Measurements from ENCODE around the gene CPEB1. TPM values are rescaled to one million over a fixed set of nuclear protein-coding genes. Genes with fewer than 3 reads are reported as not detected.

Gene CPEB1
- total and polyA plus RNA-seq, 2 of the 13 experiments (the other 11 are each of a cell fraction or from before 2014, with no cell fraction given): 0.03 to 0.07 TPM

GRCh38 chr15:82663186-82663600 lies 16.0 kb upstream of the CPEB1 start (continued):
- TF ChIP-seq STAT5B (CRISPR knock-in tag; IDR thresholded peaks at IDR 0.05): 0 out of 2 replicates have a peak, but pooled peaks have one; percentile 38
- TF ChIP-seq, protein P1, sequence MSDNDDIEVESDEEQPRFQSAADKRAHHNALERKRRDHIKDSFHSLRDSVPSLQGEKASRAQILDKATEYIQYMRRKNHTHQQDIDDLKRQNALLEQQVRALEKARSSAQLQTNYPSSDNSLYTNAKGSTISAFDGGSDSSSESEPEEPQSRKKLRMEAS (IDR thresholded peaks at IDR 0.05): peak; percentile 84
- TF ChIP-seq RBM22 (optimal IDR thresholded peaks at IDR 0.05; ENCODE audit: low read length): no peak
- TF ChIP-seq SKI (IDR thresholded peaks at IDR 0.05; ENCODE audit: partially characterized antibody): no peak
- TF ChIP-seq TAF1 (CRISPR knock-in tag; IDR thresholded peaks at IDR 0.05): no peak
- peak; percentile 38; the same call in 1 of the 2 replicates for TF ChIP-seq ZNF329 (CRISPR knock-in tag; IDR thresholded peaks at IDR 0.05; ENCODE audit: low read depth)
- TF ChIP-seq ZNF431 (CRISPR knock-in tag; IDR thresholded peaks at IDR 0.05; ENCODE audit: borderline replicate concordance, low read depth): peak; percentile 50; the same call in 1 of the 2 replicates
- peak; percentile 89; the same call in 1 of the 2 replicates for TF ChIP-seq TGIF2 (CRISPR knock-in tag; IDR thresholded peaks at IDR 0.05)
- peak; percentile 93; the same call in 1 of the 2 replicates for TF ChIP-seq SATB2 (CRISPR knock-in tag; IDR thresholded peaks at IDR 0.05)
- TF ChIP-seq ZBTB1 (CRISPR knock-in tag; IDR thresholded peaks at IDR 0.05; ENCODE audit: borderline replicate concordance): peak; percentile 30; the same call in 1 of the 2 replicates
- TF ChIP-seq, protein P2, sequence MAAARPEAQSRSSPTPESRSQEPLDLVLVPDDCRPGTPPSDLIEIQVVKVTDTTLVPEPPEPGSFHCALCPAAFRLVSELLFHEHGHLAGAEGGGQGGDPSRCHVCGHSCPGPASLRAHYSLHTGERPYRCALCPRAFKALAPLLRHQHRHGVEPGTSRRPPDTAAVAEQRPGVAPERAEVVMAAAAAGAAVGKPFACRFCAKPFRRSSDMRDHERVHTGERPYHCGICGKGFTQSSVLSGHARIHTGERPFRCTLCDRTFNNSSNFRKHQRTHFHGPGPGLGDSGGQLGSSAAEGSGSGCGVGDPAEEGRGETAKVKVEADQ (CRISPR knock-in tag; IDR thresholded peaks at IDR 0.05; ENCODE audit: borderline replicate concordance): peak; percentile 68; the same call in 1 of the 2 replicates
- TF ChIP-seq SMAD3 (CRISPR knock-in tag; IDR thresholded peaks at IDR 0.05): peak; percentile 86
- no peak for TF ChIP-seq ZNF543 (CRISPR knock-in tag; IDR thresholded peaks at IDR 0.05)
- TF ChIP-seq ZNF616 (CRISPR knock-in tag; IDR thresholded peaks at IDR 0.05; ENCODE audit: low read depth): no peak
- peak; percentile 54; the same call in 1 of the 2 replicates for TF ChIP-seq ZNF772 (CRISPR knock-in tag; IDR thresholded peaks at IDR 0.05)
- TF ChIP-seq ZNF292 (CRISPR knock-in tag; IDR thresholded peaks at IDR 0.05; ENCODE audit: borderline replicate concordance, low read depth): no peak
- TF ChIP-seq ZNF557 (CRISPR knock-in tag; IDR thresholded peaks at IDR 0.05): peak; percentile 91
- TF ChIP-seq GTF3A (CRISPR knock-in tag; conservative IDR thresholded peaks at IDR 0.05): no peak
- peak; percentile 26; the same call in 1 of the 2 replicates for TF ChIP-seq ZNF253 (CRISPR knock-in tag; IDR thresholded peaks at IDR 0.05; ENCODE audit: borderline replicate concordance)
- TF ChIP-seq FOXK1 (CRISPR knock-in tag; IDR thresholded peaks at IDR 0.05; ENCODE audit: borderline replicate concordance, low read depth): peak; percentile 50; the same call in 1 of the 2 replicates
- TF ChIP-seq ARNT2 (CRISPR knock-in tag; IDR thresholded peaks at IDR 0.05; ENCODE audit: low read depth): peak; percentile 55; the same call in 1 of the 2 replicates
- TF ChIP-seq ZNF441 (CRISPR knock-in tag; IDR thresholded peaks at IDR 0.05; ENCODE audit: borderline replicate concordance): peak; percentile 89; the same call in 1 of the 2 replicates
- 0 out of 2 replicates have a peak, but pooled peaks have one; percentile 15 for TF ChIP-seq GATAD2A (CRISPR knock-in tag; IDR thresholded peaks at IDR 0.05)
- peak; percentile 48; the same call in 1 of the 2 replicates for TF ChIP-seq MYC (CRISPR knock-in tag; IDR thresholded peaks at IDR 0.05; ENCODE audit: borderline replicate concordance)
- peak; percentile 90 for TF ChIP-seq SALL1 (CRISPR knock-in tag; IDR thresholded peaks at IDR 0.05)
- no peak for TF ChIP-seq NFE2L1 (CRISPR knock-in tag; IDR thresholded peaks at IDR 0.05; ENCODE audit: borderline replicate concordance)
- peak; percentile 78; the same call in 1 of the 2 replicates for TF ChIP-seq MLXIP (CRISPR knock-in tag; IDR thresholded peaks at IDR 0.05; ENCODE audit: borderline replicate concordance)
- peak; percentile 65; the same call in 1 of the 2 replicates for TF ChIP-seq TEF (CRISPR knock-in tag; IDR thresholded peaks at IDR 0.05)

All from HepG2 (cell line).